ENCODE measurements around the gene MRTFA. TPM values are rescaled to one million over a fixed set of nuclear protein-coding genes. Genes with fewer than 3 reads are reported as not detected.

MRTFA gene
- total RNA-seq, 1 donor from 2014 or later = 105 TPM

GRCh38 chr22:40597526-40598430 lies 38.7 kb downstream of the MRTFA start:
- no peaks in the 10 kb centered on the region for H3K36me3 Mint-ChIP-seq
- no peak for TF ChIP-seq CTCF (IDR thresholded peaks at IDR 0.05; ENCODE audit: unreplicated experiment)
- H3K4me3 Mint-ChIP-seq = peak overlapping the region; percentile 16
- peaks cover 71% of the 10 kb centered on the region for H3K4me1 Mint-ChIP-seq
- H3K9me3 Mint-ChIP-seq = no peaks in the 10 kb centered on the region
- H3K27ac Mint-ChIP-seq = peak overlapping the region; percentile 98
- DNase-seq (ENCODE audit: low spot score in 2 of 2, unreplicated experiment in 2 of 2) = no peak
- H3K27me3 Mint-ChIP-seq (ENCODE audit: low read depth) = no peaks in the 10 kb centered on the region

GRCh38 chr22:40595497-40596234 lies 40.9 kb downstream of the MRTFA start:
- no peak for DNase-seq (ENCODE audit: low spot score in 2 of 2, unreplicated experiment in 2 of 2)
- no peaks in the 10 kb centered on the region for H3K9me3 Mint-ChIP-seq
- H3K27me3 Mint-ChIP-seq (ENCODE audit: low read depth) = no peaks in the 10 kb centered on the region
- no peak overlapping the region for H3K4me3 Mint-ChIP-seq
- TF ChIP-seq CTCF (IDR thresholded peaks at IDR 0.05; ENCODE audit: unreplicated experiment) = no peak
- peaks cover 72% of the 10 kb centered on the region for H3K4me1 Mint-ChIP-seq
- H3K27ac Mint-ChIP-seq = peak overlapping the region; percentile 98
- H3K36me3 Mint-ChIP-seq = no peaks in the 10 kb centered on the region

- DNase-seq (ENCODE audit: low spot score in 2 of 2, unreplicated experiment in 2 of 2) = no peak
- H3K27ac Mint-ChIP-seq = peak overlapping the region; percentile 98
- H3K4me3 Mint-ChIP-seq = no peak overlapping the region
- H3K36me3 Mint-ChIP-seq = peaks cover 2% of the 10 kb centered on the region
- H3K9me3 Mint-ChIP-seq = no peaks in the 10 kb centered on the region
- no peak for TF ChIP-seq CTCF (IDR thresholded peaks at IDR 0.05; ENCODE audit: unreplicated experiment)
- no peaks in the 10 kb centered on the region for H3K27me3 Mint-ChIP-seq (ENCODE audit: low read depth)
- H3K4me1 Mint-ChIP-seq = peaks cover 68% of the 10 kb centered on the region
Observed at GRCh38 chr22:40594924-40595323, 41.6 kb downstream of the MRTFA start.

GRCh38 chr22:40594346-40594745 lies 42.2 kb downstream of the MRTFA start:
- Mint-ChIP-seq H3K4me1 (peaks cover 66% of the 10 kb centered on the region), H3K27me3 (ENCODE audit: low read depth) (no peaks in the 10 kb centered on the region), H3K27ac (peak overlapping the region; percentile 98), H3K36me3 (peaks cover 2% of the 10 kb centered on the region), H3K4me3 (no peak overlapping the region), H3K9me3 (no peaks in the 10 kb centered on the region)
- no peak for DNase-seq (ENCODE audit: low spot score in 2 of 2, unreplicated experiment in 2 of 2)
- no peak for TF ChIP-seq CTCF (IDR thresholded peaks at IDR 0.05; ENCODE audit: unreplicated experiment)

GRCh38 chr22:40593460-40594273 lies 42.9 kb downstream of the MRTFA start:
- Mint-ChIP-seq H3K9me3 (no peaks in the 10 kb centered on the region), H3K27ac (peak overlapping the region; percentile 98), H3K27me3 (ENCODE audit: low read depth) (no peaks in the 10 kb centered on the region), H3K4me3 (no peak overlapping the region), H3K36me3 (peaks cover 4% of the 10 kb centered on the region), H3K4me1 (peaks cover 70% of the 10 kb centered on the region)
- no peak for TF ChIP-seq CTCF (IDR thresholded peaks at IDR 0.05; ENCODE audit: unreplicated experiment)
- DNase-seq (ENCODE audit: low spot score in 2 of 2, unreplicated experiment in 2 of 2) = no peak

Measured in mesothelial cell of epicardium (in vitro differentiated cells).